IMR-90 (cell line): Measurements from ENCODE around the gene PCP2. TPM values are rescaled to one million over a fixed set of nuclear protein-coding genes. Genes with fewer than 3 reads are reported as not detected.
"Not testable (repeated sequence)": the region's sequence is repeated elsewhere in the genome, so short reads cannot be mapped to it uniquely, and the experiment has no call there.

ENCODE experiments used
- ATAC-seq: fragments of 200-7000 bp; cut with Tn5 transposase; 2 replicates; pipeline ENCODE4 v1.9.1; 2020; ENCODE audit warnings: low read depth, mild to moderate bottlenecking, moderate library complexity
- BruUV-seq: library from RNA; stranded (reverse); fragments of 400-500 nt; replicated peaks from 2 replicates; lab custom pipeline; 2021; lab: Mats Ljungman, UMichigan
- CTCF ChIA-PET: fragments of 300-600 bp; formaldehyde crosslinking; extraction: SDS; loops from one replicate; lab custom pipeline; 2021; ENCODE audit warnings: antibody characterized with exemption; lab: Yijun Ruan, JAX
- POLR2A ChIA-PET: fragments of 300-600 bp; sonication (Branson Sonifier 250); formaldehyde crosslinking; loops from one replicate; lab custom pipeline; 2022; ENCODE audit warnings: antibody characterized with exemption; ENCODE audit not compliant: unreplicated experiment; lab: Charles Lee
- DNase-seq: peaks from one replicate; pipeline ENCODE4 v3.0.0; 2013
- H2AFZ ChIP-seq: replicated peaks from 2 replicates; pipeline ENCODE3; 2013; ENCODE audit warnings: low read length, mild to moderate bottlenecking; ENCODE audit not compliant: poor library complexity
- H2AK5ac ChIP-seq: 2 replicates; pipeline ENCODE4 v1.6.1; 2013; ENCODE audit warnings: low read depth, low read length, inconsistent platforms
- H2AK9ac ChIP-seq: replicated peaks from 2 replicates; pipeline ENCODE3; 2013; ENCODE audit warnings: mild to moderate bottlenecking, low read depth, low read length, moderate library complexity; ENCODE audit not compliant: poor library complexity
- H2BK120ac ChIP-seq: 2 replicates; pipeline ENCODE4 v1.6.1; 2013; ENCODE audit warnings: low read depth, low read length, inconsistent platforms
- H2BK15ac ChIP-seq: 3 replicates; pipeline ENCODE4 v1.6.1; 2013; ENCODE audit warnings: low read depth, low read length, inconsistent platforms
- H2BK20ac ChIP-seq: 2 replicates; pipeline ENCODE4 v1.6.1; 2013; ENCODE audit warnings: low read depth, mild to moderate bottlenecking, inconsistent platforms, low read length, moderate library complexity
- H2BK5ac ChIP-seq: 2 replicates; pipeline ENCODE4 v1.6.1; 2013; ENCODE audit warnings: mild to moderate bottlenecking, low read depth, low read length, inconsistent platforms; ENCODE audit not compliant: poor library complexity, severe bottlenecking
- H3K14ac ChIP-seq: replicated peaks from 2 replicates; pipeline ENCODE4 v1.6.1; 2013; ENCODE audit warnings: low read depth, low read length, inconsistent platforms
- H3K18ac ChIP-seq: 2 replicates; pipeline ENCODE4 v1.6.1; 2013; ENCODE audit warnings: low read depth, low read length, control low read depth
- H3K23ac ChIP-seq: 2 replicates; pipeline ENCODE4 v1.6.1; 2013; ENCODE audit warnings: low read depth, low read length, inconsistent platforms
- H3K27ac ChIP-seq: 2 replicates; pipeline ENCODE4 v1.5.1; 2013; ENCODE audit warnings: mild to moderate bottlenecking, control low read depth, low read length; ENCODE audit not compliant: insufficient read depth
- H3K27me3 ChIP-seq: 2 replicates; pipeline ENCODE4 v1.6.1; 2013; ENCODE audit warnings: low read length; ENCODE audit not compliant: control insufficient read depth, insufficient read depth
- H3K36me3 ChIP-seq: 2 replicates; pipeline ENCODE4 v1.6.1; 2013; ENCODE audit warnings: low read length, mixed read lengths; ENCODE audit not compliant: control insufficient read depth, insufficient read depth
- H3K4ac ChIP-seq: 2 replicates; pipeline ENCODE4 v1.6.1; 2013; ENCODE audit warnings: low read depth, low read length, inconsistent platforms
- H3K4me1 ChIP-seq: 2 replicates; pipeline ENCODE4 v1.6.1; 2013; ENCODE audit warnings: low read length, mixed read lengths; ENCODE audit not compliant: control insufficient read depth, insufficient read depth
- H3K4me2 ChIP-seq: 2 replicates; pipeline ENCODE4 v1.6.1; 2013; ENCODE audit warnings: low read depth, mild to moderate bottlenecking, control low read depth, low read length, moderate library complexity
- H3K4me3 ChIP-seq: 2 replicates; pipeline ENCODE4 v1.5.1; 2013; ENCODE audit warnings: low read depth, mild to moderate bottlenecking, control low read depth, low read length, moderate library complexity; ENCODE audit not compliant: insufficient read depth
- H3K56ac ChIP-seq: 2 replicates; pipeline ENCODE4 v1.6.1; 2013; ENCODE audit warnings: low read length, inconsistent platforms; ENCODE audit not compliant: insufficient read depth; ENCODE audit errors: extremely low read depth
- H3K79me1 ChIP-seq, 2 experiments: 2 replicates each; pipeline ENCODE4 v1.6.1; 2013; ENCODE audit warnings: low read length in 2 of 2, inconsistent platforms in 1 of 2, low read depth in 1 of 2
- H3K9ac ChIP-seq: 2 replicates; pipeline ENCODE4 v1.6.1; 2013; ENCODE audit warnings: low read depth, low read length, control low read depth
- H3K9me1 ChIP-seq: 2 replicates; pipeline ENCODE4 v1.6.1; 2013; ENCODE audit warnings: low read length, inconsistent platforms; ENCODE audit not compliant: insufficient read depth
- H3K9me3 ChIP-seq: 2 replicates; pipeline ENCODE4 v1.6.1; 2013; ENCODE audit warnings: low read length; ENCODE audit not compliant: control insufficient read depth, insufficient read depth
- H4K20me1 ChIP-seq: 2 replicates; pipeline ENCODE4 v1.6.1; 2013; ENCODE audit warnings: low read length, inconsistent platforms; ENCODE audit not compliant: insufficient read depth
- H4K5ac ChIP-seq: 2 replicates; pipeline ENCODE4 v1.6.1; 2013; ENCODE audit warnings: mild to moderate bottlenecking, low read depth, low read length, control low read depth
- H4K8ac ChIP-seq, 2 experiments: 2 replicates each; pipeline ENCODE4 v1.6.1; 2013; ENCODE audit warnings: low read depth in 2 of 2, low read length in 2 of 2, control low read depth in 1 of 2, inconsistent platforms in 1 of 2
- H4K91ac ChIP-seq: 2 replicates; pipeline ENCODE4 v1.6.1; 2013; ENCODE audit warnings: low read depth, low read length, inconsistent platforms; ENCODE audit not compliant: insufficient read depth
- WGBS, 2 experiments: methylation state at CpG; one replicate each; pipeline versions ENCODE4 v1.1.5 to v1.1.7; 2013; ENCODE audit warnings: missing lambda C conversion rate in 2 of 2; ENCODE audit not compliant: insufficient read length in 1 of 2; ENCODE audit errors: extremely low coverage in 2 of 2; 5-methylcytosine and 5-hydroxymethylcytosine counted together
- dilution Hi-C: fragments of 300-500 bp; cut with HindIII; formaldehyde crosslinking; loops from one replicate; pipeline ENCODE4 v1.14.3; 2018; ENCODE audit warnings: low sequenced_read_pairs; ENCODE audit not compliant: unreplicated experiment
- in situ Hi-C: fragments of 300-500 bp; cut with MboI; formaldehyde crosslinking; loops from 3 replicates; pipeline ENCODE4 v1.14.3; 2019; ENCODE audit warnings: low sequenced_read_pairs, inconsistent platforms, mixed read lengths
- intact Hi-C: fragments of 100-400 bp; cut with micrococcal nuclease; formaldehyde crosslinking; loops from 2 replicates; pipeline ENCODE4 v1.10.0; 2022
- polyA plus RNA-seq, 3 experiments: library from polyadenylated mRNA; depleted of rRNA; stranded (reverse); fragments of >200 nt; gene quantifications; 2 replicates each; pipeline ENCODE4 v1.2.3, GENCODE V29; 2012; ENCODE audit warnings: low replicate concordance in 1 of 3
- total RNA-seq: library from RNA; depleted of rRNA; stranded (reverse); fragments of >200 nt; gene quantifications from 2 replicates; pipeline ENCODE4 v1.2.3, GENCODE V29; 2012

Gene PCP2
- total and polyA plus RNA-seq, 2 of the 4 experiments (the other 2 are of a cell fraction), result not detected

- intact Hi-C loops, result not testable (repeated sequence)
These were observed 10.4 kb upstream of the PCP2 start for GRCh38 chr19:7643629-7644549.

More at GRCh38 chr19:7643629-7644549, 10.4 kb upstream of the PCP2 start:
- POLR2A ChIA-PET, ATAC-seq, H3K27me3 ChIP-seq, H2BK20ac ChIP-seq, H3K4me2 ChIP-seq, H3K18ac ChIP-seq, H4K91ac ChIP-seq, H3K56ac ChIP-seq, H3K4me1 ChIP-seq, H2AK9ac ChIP-seq, H3K79me1 ChIP-seq, CTCF ChIA-PET, H3K27ac ChIP-seq, H3K9ac ChIP-seq, H2BK120ac ChIP-seq, H3K4ac ChIP-seq, BruUV-seq, in situ Hi-C loops, H2AFZ ChIP-seq, H3K4me3 ChIP-seq, H3K9me1 ChIP-seq, H2BK15ac ChIP-seq, H2AK5ac ChIP-seq, H3K23ac ChIP-seq, H4K5ac ChIP-seq, H3K14ac ChIP-seq, H4K8ac ChIP-seq, H4K20me1 ChIP-seq, H3K36me3 ChIP-seq, H2BK5ac ChIP-seq, dilution Hi-C loops, H3K9me3 ChIP-seq, DNase-seq: not testable (repeated sequence)
- 72% methylated on average over 7 of the region's 10 CpGs; no CpG with 5 or more reads in 1 of the 2 experiments for WGBS, 2 experiments
